Ovary (tissue), 3 donors: Measurements from ENCODE around the gene ROCK1.

Experiments
- EP300 ChIP-seq: sonication (generic); formaldehyde crosslinking; IDR thresholded peaks from one replicate; pipeline ENCODE4 v1.6.1; 2017; ENCODE audit warnings: antibody characterized with exemption
- POLR2A ChIP-seq: fragments of 450-650 bp; IDR thresholded peaks from one replicate; pipeline ENCODE4 v1.6.1; 2017; ENCODE audit warnings: antibody characterized with exemption, mild to moderate bottlenecking, moderate library complexity
- TF ChIP-seq, protein P1 (sequence below), 3 donors: fragments of 450-650 bp in 2 of 3; fragments of 200-600 bp in 1 of 3; IDR thresholded peaks; one replicate each; pipeline versions ENCODE4 v1.5.1 to v1.8.0; 2016 to 2022; ENCODE audit warnings: antibody characterized with exemption in 3 of 3, mild to moderate bottlenecking in 1 of 3
- donor health status: DM: no; HTN: no; CAD: no.

- TF ChIP-seq EP300 (no peak), POLR2A (no peak)
- TF ChIP-seq, protein P1, sequence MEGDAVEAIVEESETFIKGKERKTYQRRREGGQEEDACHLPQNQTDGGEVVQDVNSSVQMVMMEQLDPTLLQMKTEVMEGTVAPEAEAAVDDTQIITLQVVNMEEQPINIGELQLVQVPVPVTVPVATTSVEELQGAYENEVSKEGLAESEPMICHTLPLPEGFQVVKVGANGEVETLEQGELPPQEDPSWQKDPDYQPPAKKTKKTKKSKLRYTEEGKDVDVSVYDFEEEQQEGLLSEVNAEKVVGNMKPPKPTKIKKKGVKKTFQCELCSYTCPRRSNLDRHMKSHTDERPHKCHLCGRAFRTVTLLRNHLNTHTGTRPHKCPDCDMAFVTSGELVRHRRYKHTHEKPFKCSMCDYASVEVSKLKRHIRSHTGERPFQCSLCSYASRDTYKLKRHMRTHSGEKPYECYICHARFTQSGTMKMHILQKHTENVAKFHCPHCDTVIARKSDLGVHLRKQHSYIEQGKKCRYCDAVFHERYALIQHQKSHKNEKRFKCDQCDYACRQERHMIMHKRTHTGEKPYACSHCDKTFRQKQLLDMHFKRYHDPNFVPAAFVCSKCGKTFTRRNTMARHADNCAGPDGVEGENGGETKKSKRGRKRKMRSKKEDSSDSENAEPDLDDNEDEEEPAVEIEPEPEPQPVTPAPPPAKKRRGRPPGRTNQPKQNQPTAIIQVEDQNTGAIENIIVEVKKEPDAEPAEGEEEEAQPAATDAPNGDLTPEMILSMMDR (IDR thresholded peaks at IDR 0.05) = no peak
Measured at GRCh38 chr18:21141668-21142422, 30.2 kb upstream of the ROCK1 start.
